CD4-positive, alpha-beta T cell treated with Interleukin-17A for 4 hours (primary cell): Measurements from ENCODE around the gene KRABD2.
"Not testable (repeated sequence)": the region's sequence is repeated elsewhere in the genome, so short reads cannot be mapped to it uniquely, and the experiment has no call there.

Experiments used
- DNase-seq: peaks from one replicate; pipeline ENCODE4 v3.0.0-alpha.2; 2020; ENCODE audit warnings: mixed read lengths

Gene KRABD2

GRCh38 chr17:8357910-8358309 is 18.6 kb downstream of the KRABD2 start:
- DNase-seq: no peak

- DNase-seq: no peak
Observed at GRCh38 chr17:8354236-8354635, 22.3 kb downstream of the KRABD2 start.

DNA sequence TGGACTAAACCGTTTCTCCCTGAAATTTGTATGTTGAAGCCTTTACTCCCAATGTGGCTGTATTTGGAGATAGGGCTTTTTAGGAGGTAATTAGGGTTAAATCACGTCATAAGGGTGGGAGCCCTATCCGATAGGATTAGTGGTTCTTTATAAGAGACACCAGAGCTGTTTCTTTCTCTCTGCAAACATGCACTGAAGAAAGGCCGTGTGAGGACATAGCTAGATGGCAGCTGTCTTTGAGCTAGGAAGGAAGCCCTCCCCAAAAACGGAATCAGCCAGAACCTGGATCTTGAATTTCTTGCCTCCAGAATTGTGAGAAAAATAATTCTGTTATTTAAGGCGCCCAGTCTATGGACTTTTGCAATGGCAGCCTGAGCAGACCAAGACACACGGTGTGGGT is 22.8 kb downstream of the KRABD2 start:
- DNase-seq: no peak

GRCh38 chr17:8350339-8350738 is 26.2 kb downstream of the KRABD2 start:
- DNase-seq: no peak

- not testable (repeated sequence) for DNase-seq
Observed at GRCh38 chr17:8347001-8347400, 29.5 kb downstream of the KRABD2 start.

DNA sequence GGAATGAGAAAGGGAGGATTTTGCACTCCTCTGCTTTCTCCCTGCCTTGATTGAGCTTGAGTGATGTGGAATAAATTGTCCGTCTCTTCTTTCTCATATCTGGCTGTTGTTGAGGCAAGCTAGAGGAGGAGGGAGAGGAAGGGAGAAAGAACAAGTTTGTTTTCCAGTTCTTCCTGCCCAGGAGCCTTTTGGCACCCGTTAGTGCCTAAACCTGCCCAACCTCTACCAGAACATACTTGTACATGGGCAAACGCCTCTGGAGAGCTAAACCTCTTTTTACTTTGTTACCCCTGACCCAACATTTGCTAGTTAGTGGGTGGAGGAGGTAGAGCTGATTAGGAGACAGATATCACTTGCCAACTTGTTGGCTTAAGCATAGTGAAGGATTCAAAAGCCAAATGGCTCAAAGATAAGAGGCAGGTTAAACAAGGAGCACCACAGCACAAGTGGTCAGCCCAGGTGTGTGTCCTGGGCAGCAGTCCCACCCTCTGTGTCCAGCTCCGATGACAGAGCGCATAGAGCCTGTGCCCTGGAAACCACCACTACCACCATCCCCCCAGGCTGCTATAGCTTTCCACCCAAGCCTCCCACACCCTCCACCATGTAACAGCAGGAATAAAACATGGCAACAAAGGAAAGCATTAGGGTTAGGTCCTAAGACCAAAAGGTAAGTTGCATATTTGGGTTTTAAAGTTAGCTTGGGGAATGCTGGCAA is 30.4 kb downstream of the KRABD2 start:
- no peak for DNase-seq

- DNase-seq: no peak
Observed at GRCh38 chr17:8345052-8345690, 31.3 kb downstream of the KRABD2 start.

GRCh38 chr17:8341456-8341855 is 35.0 kb downstream of the KRABD2 start:
- DNase-seq: no peak

- DNase-seq: no peak
Observed at GRCh38 chr17:8339540-8339939, 37.0 kb downstream of the KRABD2 start, which contains the start of gene ODF4. Gene ODF4 (plus strand): TSS chr17:8339840. CDS start chr17:8340052, 212 bp downstream.

DNA sequence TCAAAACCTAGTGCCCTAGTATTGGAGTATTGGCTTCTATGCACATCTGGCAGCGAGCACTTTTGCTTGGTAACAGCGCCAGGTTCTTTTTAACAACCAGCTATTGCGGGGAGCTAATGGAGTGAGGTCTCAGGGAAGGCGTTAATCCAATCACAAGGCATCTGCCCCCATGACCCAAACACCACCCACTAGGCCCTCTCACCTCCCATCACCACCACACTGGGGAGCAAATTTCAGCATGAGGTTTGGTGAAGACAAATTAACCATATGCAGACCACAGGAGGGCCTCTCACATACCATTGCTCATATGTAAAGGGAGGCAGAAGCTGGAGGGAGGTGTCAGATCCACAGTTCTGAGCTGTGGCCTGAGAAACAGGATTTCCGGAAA is 37.8 kb downstream of the KRABD2 start:
- no peak for DNase-seq

- DNase-seq: no peak
Observed at GRCh38 chr17:8337802-8338752, 38.4 kb downstream of the KRABD2 start.

DNA sequence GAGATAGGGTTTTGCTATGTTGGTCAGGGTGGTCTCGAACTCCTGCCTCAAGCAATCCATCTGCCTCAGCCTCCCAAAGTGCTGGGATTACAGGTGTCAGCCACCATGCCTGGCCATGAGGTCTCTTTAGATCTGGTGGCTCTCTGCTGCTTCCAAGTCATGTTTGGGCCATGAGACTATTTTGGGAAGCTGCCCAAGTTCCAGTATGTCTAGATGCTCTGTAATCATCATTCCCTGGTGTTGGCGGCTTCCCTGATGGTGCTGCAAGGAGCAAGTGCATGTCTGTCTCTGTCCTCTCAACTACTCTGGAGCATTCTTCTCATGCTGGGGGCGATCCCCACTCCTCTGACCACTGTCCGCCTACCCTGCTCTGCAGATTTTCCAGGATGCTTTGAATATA is 43.2 kb downstream of the KRABD2 start:
- DNase-seq: no peak

DNA sequence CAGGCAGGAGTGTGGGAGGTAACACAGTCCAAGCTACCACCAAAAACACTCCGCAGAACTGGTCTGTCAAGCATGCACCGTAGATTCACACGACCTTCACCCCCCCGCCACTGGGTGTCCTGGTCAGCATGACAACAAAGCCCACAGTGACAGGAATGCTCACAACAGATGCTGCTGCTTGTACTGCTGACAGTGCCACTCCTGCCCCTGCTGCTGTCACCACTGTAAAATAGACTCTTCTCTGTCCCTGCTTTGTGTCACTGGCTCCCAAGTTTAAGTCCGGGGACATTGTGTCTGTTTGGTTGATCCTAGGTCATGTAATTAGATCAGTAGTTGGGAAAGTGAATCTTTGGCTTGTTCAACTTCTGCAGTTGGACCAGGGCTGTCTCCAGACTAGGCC is 43.8 kb downstream of the KRABD2 start:
- DNase-seq: no peak

DNA sequence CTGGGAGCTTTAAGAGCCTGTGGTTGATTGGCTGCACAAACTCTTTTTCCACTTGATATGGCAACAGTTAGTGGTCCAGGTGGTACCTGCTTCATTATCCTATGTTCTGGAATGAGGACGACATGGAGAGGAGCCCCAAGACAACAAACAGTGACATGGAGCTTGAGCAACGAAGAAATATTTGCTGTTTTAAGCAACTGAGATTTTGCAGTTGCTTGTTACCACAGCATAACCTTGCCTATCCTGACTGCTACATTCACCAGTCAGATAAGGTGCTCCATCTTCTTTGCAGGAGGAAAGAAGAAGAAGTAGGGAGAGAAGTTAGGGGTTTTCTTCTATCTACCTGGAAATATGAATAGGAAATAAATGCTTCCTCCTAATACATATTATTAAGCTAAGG is 44.4 kb downstream of the KRABD2 start:
- no peak for DNase-seq

GRCh38 chr17:8327303-8327649 is 49.2 kb downstream of the KRABD2 start:
- no peak for DNase-seq
